Adipocyte (in vitro differentiated cells): Measurements from ENCODE around the gene TMEM52.

ENCODE experiments used
- DNase-seq: peaks from one replicate; pipeline ENCODE4 v3.0.0-alpha.2; 2015; ENCODE audit warnings: low read depth
- H3K27me3 ChIP-seq: replicated peaks from 2 replicates; pipeline ENCODE4 v1.7.0; 2013; ENCODE audit warnings: mild to moderate bottlenecking, low read length, moderate library complexity; ENCODE audit not compliant: control insufficient read depth, insufficient read depth
- H3K36me3 ChIP-seq: 2 replicates; pipeline ENCODE4 v1.7.0; 2013; ENCODE audit warnings: low read length, mild to moderate bottlenecking, moderate library complexity; ENCODE audit not compliant: control insufficient read depth, insufficient read depth, severe bottlenecking
- H3K4me1 ChIP-seq: 2 replicates; pipeline ENCODE4 v1.7.0; 2013; ENCODE audit warnings: mild to moderate bottlenecking, low read length, moderate library complexity; ENCODE audit not compliant: control insufficient read depth, insufficient read depth
- H3K4me3 ChIP-seq: 2 replicates; pipeline ENCODE4 v1.7.0; 2013; ENCODE audit warnings: mild to moderate bottlenecking, low read length, moderate library complexity
- H3K9ac ChIP-seq: 2 replicates; pipeline ENCODE4 v1.7.0; 2013; ENCODE audit warnings: mild to moderate bottlenecking, low read length, moderate library complexity
- H3K9me3 ChIP-seq: 2 replicates; pipeline ENCODE4 v1.7.0; 2013; ENCODE audit warnings: mild to moderate bottlenecking, low read length, moderate library complexity; ENCODE audit not compliant: control insufficient read depth

The TMEM52 gene

GRCh38 chr1:1917995-1918900 is 831 bp downstream of the TMEM52 start:
- Histone ChIP-seq H3K36me3 (no peaks in the 10 kb centered on the region), H3K9ac (no peak overlapping the region), H3K9me3 (no peaks in the 10 kb centered on the region), H3K4me1 (peaks cover 8% of the 10 kb centered on the region), H3K4me3 (peak overlapping the region; percentile 74), H3K27me3 (peaks cover 23% of the 10 kb centered on the region)
- no peak for DNase-seq

GRCh38 chr1:1917304-1917976 is 1.6 kb downstream of the TMEM52 start:
- no peak for DNase-seq
- Histone ChIP-seq H3K27me3 (peaks cover 21% of the 10 kb centered on the region), H3K4me3 (no peak overlapping the region), H3K9ac (no peak overlapping the region), H3K36me3 (no peaks in the 10 kb centered on the region), H3K4me1 (peaks cover 8% of the 10 kb centered on the region), H3K9me3 (no peaks in the 10 kb centered on the region)

- H3K9me3 ChIP-seq = no peaks in the 10 kb centered on the region
- no peaks in the 10 kb centered on the region for H3K36me3 ChIP-seq
- DNase-seq = no peak
- H3K4me1 ChIP-seq = peaks cover 8% of the 10 kb centered on the region
- no peak overlapping the region for H3K9ac ChIP-seq
- H3K27me3 ChIP-seq = peaks cover 18% of the 10 kb centered on the region
- H3K4me3 ChIP-seq = no peak overlapping the region
These were observed 2.2 kb downstream of the TMEM52 start for GRCh38 chr1:1916851-1917251.

- Histone ChIP-seq H3K27me3 (peaks cover 18% of the 10 kb centered on the region), H3K36me3 (no peaks in the 10 kb centered on the region), H3K4me3 (no peak overlapping the region), H3K9ac (no peak overlapping the region), H3K9me3 (no peaks in the 10 kb centered on the region), H3K4me1 (peaks cover 8% of the 10 kb centered on the region)
- DNase-seq = no peak
These were observed 2.9 kb downstream of the TMEM52 start for GRCh38 chr1:1915911-1916840.

- no peak for DNase-seq
- Histone ChIP-seq H3K36me3 (no peaks in the 10 kb centered on the region), H3K4me1 (peaks cover 8% of the 10 kb centered on the region), H3K9me3 (no peaks in the 10 kb centered on the region), H3K27me3 (peaks cover 18% of the 10 kb centered on the region), H3K4me3 (no peak within 1 kb of the TSS), H3K9ac (no peak within 1 kb of the TSS)
These were observed 3.9 kb downstream of the TMEM52 start, which contains the start of gene CALML6 for GRCh38 chr1:1914971-1915692. Gene CALML6, plus strand, starts transcription at chr1:1915260. Its CDS starts 21 bp downstream, at chr1:1915281.

GRCh38 chr1:1914101-1914970 is 4.7 kb downstream of the TMEM52 start:
- Histone ChIP-seq H3K4me3 (no peak overlapping the region), H3K9ac (no peak overlapping the region), H3K4me1 (peaks cover 12% of the 10 kb centered on the region), H3K27me3 (peaks cover 18% of the 10 kb centered on the region), H3K9me3 (no peaks in the 10 kb centered on the region), H3K36me3 (no peaks in the 10 kb centered on the region)
- DNase-seq = no peak

- no peak for DNase-seq
These were observed 7.6 kb downstream of the TMEM52 start for GRCh38 chr1:1911350-1912041.

GRCh38 chr1:1910651-1911331 is 8.3 kb downstream of the TMEM52 start:
- Histone ChIP-seq H3K4me1 (peaks cover 27% of the 10 kb centered on the region), H3K9me3 (no peaks in the 10 kb centered on the region), H3K36me3 (no peaks in the 10 kb centered on the region), H3K4me3 (no peak overlapping the region), H3K27me3 (peaks cover 3% of the 10 kb centered on the region), H3K9ac (no peak overlapping the region)
- no peak for DNase-seq

More at GRCh38 chr1:1911350-1912041, 7.6 kb downstream of the TMEM52 start:
- Histone ChIP-seq H3K9ac (no peak overlapping the region), H3K9me3 (no peaks in the 10 kb centered on the region), H3K27me3 (peaks cover 6% of the 10 kb centered on the region), H3K4me1 (peaks cover 22% of the 10 kb centered on the region), H3K36me3 (no peaks in the 10 kb centered on the region), H3K4me3 (no peak overlapping the region)

- Histone ChIP-seq H3K4me3 (peak overlapping the region; percentile 82), H3K4me1 (peaks cover 27% of the 10 kb centered on the region), H3K36me3 (no peaks in the 10 kb centered on the region), H3K9me3 (no peaks in the 10 kb centered on the region), H3K9ac (peak overlapping the region; percentile 90), H3K27me3 (no peaks in the 10 kb centered on the region)
- DNase-seq = no peak
These were observed 9.0 kb downstream of the TMEM52 start for GRCh38 chr1:1910033-1910465.
